Measurements from ENCODE around the gene ATP1A3. TPM values are rescaled to one million over a fixed set of nuclear protein-coding genes. Genes with fewer than 3 reads are reported as not detected.

Gene ATP1A3
- total and polyA plus RNA-seq, 2 of the 13 experiments (the other 11 are each of a cell fraction or from before 2014, with no cell fraction given), result 0.01 to 0.04 TPM

DNA sequence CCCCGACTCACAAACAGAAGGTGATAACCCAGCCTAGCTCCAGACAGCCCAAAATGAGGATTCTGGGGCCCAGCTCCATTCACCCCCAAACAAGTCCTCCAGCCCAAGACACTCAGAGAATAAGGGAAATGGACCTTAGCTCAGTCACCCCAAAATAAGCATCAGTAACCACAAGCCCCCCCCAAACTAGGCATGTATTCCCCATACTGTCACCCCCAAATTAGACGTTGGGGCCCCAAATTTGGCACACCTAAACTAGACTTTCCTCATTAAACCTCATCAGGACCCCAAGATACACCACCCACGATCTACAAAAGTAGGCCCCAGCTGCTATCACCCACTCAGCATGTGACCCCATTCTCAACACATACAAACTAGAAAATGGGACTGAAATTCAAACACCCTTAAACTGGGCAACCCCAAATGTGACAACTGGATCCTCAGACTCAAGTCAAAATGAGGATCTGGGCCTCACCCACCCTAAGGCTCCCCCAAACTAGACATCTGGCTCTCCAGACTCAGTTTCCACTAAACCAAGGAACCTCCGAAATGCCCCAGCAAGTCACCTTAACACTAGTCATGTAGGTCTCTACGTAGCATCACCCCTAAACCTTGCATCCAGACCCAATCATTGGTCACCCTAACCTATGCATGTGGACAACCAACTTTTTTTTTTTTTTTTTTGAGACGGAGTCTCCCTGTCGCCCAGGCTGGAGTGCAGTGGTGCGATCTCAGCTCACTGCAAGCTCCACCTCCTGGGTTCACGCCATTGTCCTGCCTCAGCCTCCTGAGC is 52.4 kb downstream of the ATP1A3 start:
- Histone ChIP-seq H3K4me3 (replicated peaks in 1 of 3; ENCODE audit: insufficient read depth in 1 of 3, low read depth in 2 of 3, low read length in 3 of 3) (no peak overlapping the region), H2AFZ (ENCODE audit: low read length) (no peak overlapping the region), H3K4me2 (ENCODE audit: low read depth, low read length) (no peak overlapping the region), H3K36me3 (replicated peaks in 1 of 2; ENCODE audit: control insufficient read depth in 1 of 2, insufficient read depth in 2 of 2, low read length in 2 of 2) (no peaks in the 10 kb centered on the region), H3K9ac (ENCODE audit: insufficient read depth, low read depth, low read length) (no peak overlapping the region), H3K4me1 (ENCODE audit: insufficient read depth, low read length) (no peaks in the 10 kb centered on the region), H3K27me3 (ENCODE audit: control insufficient read depth in 1 of 2, insufficient read depth in 2 of 2, low read length in 2 of 2) (peaks cover 12 to 34% of the 10 kb centered on the region in 2 experiments; a peak in 4 of 5 replicates), H3K9me3 (ENCODE audit: low read length) (no peaks in the 10 kb centered on the region), H3K27ac (ENCODE audit: extremely low read length, insufficient read depth, low read length) (no peak overlapping the region), H4K20me1 (ENCODE audit: insufficient read depth, low read length) (no peaks in the 10 kb centered on the region), H3K79me2 (ENCODE audit: insufficient read depth, low read length) (no peaks in the 10 kb centered on the region)
- BruUV-seq (replicated peaks), result no TSS peak
- WGBS (ENCODE audit: low lambda C conversion rate), result 31% methylated on average over 8 of the region's 9 CpGs
- ChIA-PET CTCF (ENCODE audit: low intra/inter-chr PET ratio, low total read pairs) (no interaction called here), POLR2A (no interaction called here)
- DNase-seq (ENCODE audit: low spot score), result no peak
- ATAC-seq, result no peak
- in situ Hi-C loops (cut with HindIII; ENCODE audit: extremely low pct_ligation_motif_present, low pct_unique_long_range_greater_than_20kb) (no loop called here), intact Hi-C loops (cut with micrococcal nuclease; ENCODE audit: unreplicated experiment) (no loop called here)
- FAIRE-seq, result no peak
- TF ChIP-seq, protein P1, sequence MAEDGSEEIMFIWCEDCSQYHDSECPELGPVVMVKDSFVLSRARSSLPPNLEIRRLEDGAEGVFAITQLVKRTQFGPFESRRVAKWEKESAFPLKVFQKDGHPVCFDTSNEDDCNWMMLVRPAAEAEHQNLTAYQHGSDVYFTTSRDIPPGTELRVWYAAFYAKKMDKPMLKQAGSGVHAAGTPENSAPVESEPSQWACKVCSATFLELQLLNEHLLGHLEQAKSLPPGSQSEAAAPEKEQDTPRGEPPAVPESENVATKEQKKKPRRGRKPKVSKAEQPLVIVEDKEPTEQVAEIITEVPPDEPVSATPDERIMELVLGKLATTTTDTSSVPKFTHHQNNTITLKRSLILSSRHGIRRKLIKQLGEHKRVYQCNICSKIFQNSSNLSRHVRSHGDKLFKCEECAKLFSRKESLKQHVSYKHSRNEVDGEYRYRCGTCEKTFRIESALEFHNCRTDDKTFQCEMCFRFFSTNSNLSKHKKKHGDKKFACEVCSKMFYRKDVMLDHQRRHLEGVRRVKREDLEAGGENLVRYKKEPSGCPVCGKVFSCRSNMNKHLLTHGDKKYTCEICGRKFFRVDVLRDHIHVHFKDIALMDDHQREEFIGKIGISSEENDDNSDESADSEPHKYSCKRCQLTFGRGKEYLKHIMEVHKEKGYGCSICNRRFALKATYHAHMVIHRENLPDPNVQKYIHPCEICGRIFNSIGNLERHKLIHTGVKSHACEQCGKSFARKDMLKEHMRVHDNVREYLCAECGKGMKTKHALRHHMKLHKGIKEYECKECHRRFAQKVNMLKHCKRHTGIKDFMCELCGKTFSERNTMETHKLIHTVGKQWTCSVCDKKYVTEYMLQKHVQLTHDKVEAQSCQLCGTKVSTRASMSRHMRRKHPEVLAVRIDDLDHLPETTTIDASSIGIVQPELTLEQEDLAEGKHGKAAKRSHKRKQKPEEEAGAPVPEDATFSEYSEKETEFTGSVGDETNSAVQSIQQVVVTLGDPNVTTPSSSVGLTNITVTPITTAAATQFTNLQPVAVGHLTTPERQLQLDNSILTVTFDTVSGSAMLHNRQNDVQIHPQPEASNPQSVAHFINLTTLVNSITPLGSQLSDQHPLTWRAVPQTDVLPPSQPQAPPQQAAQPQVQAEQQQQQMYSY (CRISPR knock-in tag; IDR thresholded peaks at IDR 0.05), result no peak
- TF ChIP-seq, protein P2, sequence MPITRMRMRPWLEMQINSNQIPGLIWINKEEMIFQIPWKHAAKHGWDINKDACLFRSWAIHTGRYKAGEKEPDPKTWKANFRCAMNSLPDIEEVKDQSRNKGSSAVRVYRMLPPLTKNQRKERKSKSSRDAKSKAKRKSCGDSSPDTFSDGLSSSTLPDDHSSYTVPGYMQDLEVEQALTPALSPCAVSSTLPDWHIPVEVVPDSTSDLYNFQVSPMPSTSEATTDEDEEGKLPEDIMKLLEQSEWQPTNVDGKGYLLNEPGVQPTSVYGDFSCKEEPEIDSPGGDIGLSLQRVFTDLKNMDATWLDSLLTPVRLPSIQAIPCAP (CRISPR knock-in tag; IDR thresholded peaks at IDR 0.05; ENCODE audit: low read depth), result no peak
- TF ChIP-seq, protein P3, sequence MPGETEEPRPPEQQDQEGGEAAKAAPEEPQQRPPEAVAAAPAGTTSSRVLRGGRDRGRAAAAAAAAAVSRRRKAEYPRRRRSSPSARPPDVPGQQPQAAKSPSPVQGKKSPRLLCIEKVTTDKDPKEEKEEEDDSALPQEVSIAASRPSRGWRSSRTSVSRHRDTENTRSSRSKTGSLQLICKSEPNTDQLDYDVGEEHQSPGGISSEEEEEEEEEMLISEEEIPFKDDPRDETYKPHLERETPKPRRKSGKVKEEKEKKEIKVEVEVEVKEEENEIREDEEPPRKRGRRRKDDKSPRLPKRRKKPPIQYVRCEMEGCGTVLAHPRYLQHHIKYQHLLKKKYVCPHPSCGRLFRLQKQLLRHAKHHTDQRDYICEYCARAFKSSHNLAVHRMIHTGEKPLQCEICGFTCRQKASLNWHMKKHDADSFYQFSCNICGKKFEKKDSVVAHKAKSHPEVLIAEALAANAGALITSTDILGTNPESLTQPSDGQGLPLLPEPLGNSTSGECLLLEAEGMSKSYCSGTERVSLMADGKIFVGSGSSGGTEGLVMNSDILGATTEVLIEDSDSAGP (CRISPR knock-in tag; IDR thresholded peaks at IDR 0.05; ENCODE audit: borderline replicate concordance), result no peak
- TF ChIP-seq EED (CRISPR knock-in tag; IDR thresholded peaks at IDR 0.05) (no peak), ZNF329 (CRISPR knock-in tag; IDR thresholded peaks at IDR 0.05; ENCODE audit: low read depth) (no peak), SP2 (CRISPR knock-in tag; IDR thresholded peaks at IDR 0.05) (no peak), RARA (CRISPR knock-in tag; IDR thresholded peaks at IDR 0.05) (no peak), CREM (IDR thresholded peaks at IDR 0.05) (no peak), CREM (CRISPR knock-in tag; IDR thresholded peaks at IDR 0.05) (no peak)
- TF ChIP-seq, protein P4, sequence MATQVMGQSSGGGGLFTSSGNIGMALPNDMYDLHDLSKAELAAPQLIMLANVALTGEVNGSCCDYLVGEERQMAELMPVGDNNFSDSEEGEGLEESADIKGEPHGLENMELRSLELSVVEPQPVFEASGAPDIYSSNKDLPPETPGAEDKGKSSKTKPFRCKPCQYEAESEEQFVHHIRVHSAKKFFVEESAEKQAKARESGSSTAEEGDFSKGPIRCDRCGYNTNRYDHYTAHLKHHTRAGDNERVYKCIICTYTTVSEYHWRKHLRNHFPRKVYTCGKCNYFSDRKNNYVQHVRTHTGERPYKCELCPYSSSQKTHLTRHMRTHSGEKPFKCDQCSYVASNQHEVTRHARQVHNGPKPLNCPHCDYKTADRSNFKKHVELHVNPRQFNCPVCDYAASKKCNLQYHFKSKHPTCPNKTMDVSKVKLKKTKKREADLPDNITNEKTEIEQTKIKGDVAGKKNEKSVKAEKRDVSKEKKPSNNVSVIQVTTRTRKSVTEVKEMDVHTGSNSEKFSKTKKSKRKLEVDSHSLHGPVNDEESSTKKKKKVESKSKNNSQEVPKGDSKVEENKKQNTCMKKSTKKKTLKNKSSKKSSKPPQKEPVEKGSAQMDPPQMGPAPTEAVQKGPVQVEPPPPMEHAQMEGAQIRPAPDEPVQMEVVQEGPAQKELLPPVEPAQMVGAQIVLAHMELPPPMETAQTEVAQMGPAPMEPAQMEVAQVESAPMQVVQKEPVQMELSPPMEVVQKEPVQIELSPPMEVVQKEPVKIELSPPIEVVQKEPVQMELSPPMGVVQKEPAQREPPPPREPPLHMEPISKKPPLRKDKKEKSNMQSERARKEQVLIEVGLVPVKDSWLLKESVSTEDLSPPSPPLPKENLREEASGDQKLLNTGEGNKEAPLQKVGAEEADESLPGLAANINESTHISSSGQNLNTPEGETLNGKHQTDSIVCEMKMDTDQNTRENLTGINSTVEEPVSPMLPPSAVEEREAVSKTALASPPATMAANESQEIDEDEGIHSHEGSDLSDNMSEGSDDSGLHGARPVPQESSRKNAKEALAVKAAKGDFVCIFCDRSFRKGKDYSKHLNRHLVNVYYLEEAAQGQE (IDR thresholded peaks at IDR 0.05; ENCODE audit: borderline replicate concordance in 1 of 2, low read depth in 1 of 2, low read length in 2 of 2), result no peak
- TF ChIP-seq, protein P5, sequence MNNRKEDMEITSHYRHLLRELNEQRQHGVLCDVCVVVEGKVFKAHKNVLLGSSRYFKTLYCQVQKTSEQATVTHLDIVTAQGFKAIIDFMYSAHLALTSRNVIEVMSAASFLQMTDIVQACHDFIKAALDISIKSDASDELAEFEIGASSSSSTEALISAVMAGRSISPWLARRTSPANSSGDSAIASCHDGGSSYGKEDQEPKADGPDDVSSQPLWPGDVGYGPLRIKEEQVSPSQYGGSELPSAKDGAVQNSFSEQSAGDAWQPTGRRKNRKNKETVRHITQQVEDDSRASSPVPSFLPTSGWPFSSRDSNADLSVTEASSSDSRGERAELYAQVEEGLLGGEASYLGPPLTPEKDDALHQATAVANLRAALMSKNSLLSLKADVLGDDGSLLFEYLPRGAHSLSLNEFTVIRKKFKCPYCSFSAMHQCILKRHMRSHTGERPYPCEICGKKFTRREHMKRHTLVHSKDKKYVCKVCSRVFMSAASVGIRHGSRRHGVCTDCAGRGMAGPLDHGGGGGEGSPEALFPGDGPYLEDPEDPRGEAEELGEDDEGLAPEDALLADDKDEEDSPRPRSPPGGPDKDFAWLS (CRISPR knock-in tag; IDR thresholded peaks at IDR 0.05; ENCODE audit: borderline replicate concordance), result no peak

All from HepG2 (cell line).